Activated CD8-positive, alpha-beta T cell treated with anti-CD3 and anti-CD28 coated beads for 36 hours (primary cell): Measurements from ENCODE around the gene CASTOR1. TPM values are rescaled to one million over a fixed set of nuclear protein-coding genes. Genes with fewer than 3 reads are reported as not detected.

Experiments
- ATAC-seq: fragments of 200-7000 bp; cut with Tn5 transposase; one replicate; pipeline ENCODE4 v1.10.0; 2021; ENCODE audit warnings: mild to moderate bottlenecking, moderate library complexity
- CTCF ChIA-PET: fragments of 350-600 bp; sonication (Branson Sonifier 250); formaldehyde crosslinking; loops from one replicate; lab custom pipeline; 2021; ENCODE audit warnings: antibody characterized with exemption; lab: Charles Lee
- POLR2A ChIA-PET: fragments of 350-600 bp; sonication (Branson Sonifier 250); formaldehyde crosslinking; loops from one replicate; lab custom pipeline; 2021; ENCODE audit warnings: antibody characterized with exemption; lab: Charles Lee
- DNase-seq: peaks from one replicate; pipeline ENCODE4 v3.0.0-alpha.2; 2020
- H3K27ac Mint-ChIP-seq: one replicate; pipeline ENCODE4 v1.8.0; 2021; ENCODE audit warnings: mild to moderate bottlenecking, mixed read lengths
- H3K27me3 Mint-ChIP-seq: one replicate; pipeline ENCODE4 v1.8.0; 2021; ENCODE audit warnings: mixed read lengths
- H3K36me3 Mint-ChIP-seq: one replicate; pipeline ENCODE4 v1.8.0; 2021; ENCODE audit warnings: low read depth, mixed read lengths
- H3K4me1 Mint-ChIP-seq: one replicate; pipeline ENCODE4 v1.8.0; 2021; ENCODE audit warnings: low read depth, mixed read lengths
- H3K4me3 Mint-ChIP-seq: one replicate; pipeline ENCODE4 v1.8.0; 2021; ENCODE audit warnings: mild to moderate bottlenecking, moderate library complexity, mixed read lengths
- H3K9me3 Mint-ChIP-seq: one replicate; pipeline ENCODE4 v1.8.0; 2021; ENCODE audit warnings: mixed read lengths
- CTCF ChIP-seq: fragments of 200-600 bp; IDR thresholded peaks from one replicate; pipeline ENCODE4 v1.8.0; 2022; ENCODE audit warnings: antibody characterized with exemption, mild to moderate bottlenecking
- intact Hi-C: fragments of 100-400 bp; cut with micrococcal nuclease; formaldehyde crosslinking; loops from one replicate; pipeline ENCODE4 v1.10.0; 2022
- total RNA-seq, 2 experiments: library from RNA; stranded (reverse); gene quantifications; one replicate each; pipeline ENCODE4 v1.2.3, GENCODE V29; 2021

The CASTOR1 gene
- total RNA-seq, 2 experiments from 2014 or later, result 4.2 to 5.1 TPM

DNA sequence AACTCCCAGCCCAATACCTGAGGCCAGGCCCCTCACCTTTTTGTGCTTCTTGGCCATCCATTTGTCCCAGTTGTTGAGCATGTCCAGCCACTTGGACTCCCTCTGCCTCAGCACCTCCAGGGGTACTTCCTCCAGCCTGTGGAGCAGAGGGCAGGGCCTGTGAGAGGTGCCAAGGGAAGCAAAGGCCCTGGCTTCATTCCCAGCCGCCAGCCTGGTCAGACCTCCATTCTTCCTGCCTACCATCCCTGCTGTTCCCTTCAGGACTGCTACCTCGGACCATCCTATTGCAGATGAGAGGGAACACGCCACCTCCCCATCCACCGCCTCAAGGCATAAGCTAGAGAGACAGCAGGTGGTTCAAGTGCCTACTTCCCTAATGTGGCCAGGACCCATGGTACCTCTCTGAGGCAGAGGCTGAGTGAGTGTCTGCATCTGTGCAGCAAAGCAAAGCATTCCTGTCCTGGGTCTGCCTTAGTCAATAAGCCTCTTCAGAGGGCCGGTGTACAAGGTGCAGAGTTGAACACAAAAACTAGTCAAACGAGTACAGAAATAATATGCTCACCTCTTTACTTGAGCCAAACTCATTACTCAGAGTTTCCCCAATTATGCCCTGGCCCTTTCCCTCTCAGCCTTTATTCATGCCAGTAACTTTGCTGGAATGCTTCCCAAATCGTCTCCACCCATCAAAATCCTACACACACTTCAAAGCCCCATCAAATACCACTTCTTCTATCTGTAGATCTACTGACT lies 15.4 kb upstream of the CASTOR1 start:
- no peak for ATAC-seq
- H3K9me3 Mint-ChIP-seq, result no peaks in the 10 kb centered on the region
- H3K36me3 Mint-ChIP-seq, result peaks cover 16% of the 10 kb centered on the region
- ChIA-PET CTCF (interaction anchor here (1.6 to 9.5 kb wide), 3 partner anchors 9 to 15 kb away, joined by 4 to 81 read pairs (median 7); partner anchors contain the start of gene CASTOR1), POLR2A (interaction anchor here (1.0 to 4.2 kb wide), 7 partner anchors 9 to 51 kb away, joined by 3 to 22 read pairs (median 4); partner anchors contain the start of gene SF3A1)
- H3K4me3 Mint-ChIP-seq, result peak overlapping the region; percentile 67
- intact Hi-C loops, result no loop called here
- H3K4me1 Mint-ChIP-seq, result peaks cover 88% of the 10 kb centered on the region
- no peaks in the 10 kb centered on the region for H3K27me3 Mint-ChIP-seq
- H3K27ac Mint-ChIP-seq, result peak overlapping the region; percentile 96
- TF ChIP-seq CTCF, result no peak
- no peak for DNase-seq

DNA sequence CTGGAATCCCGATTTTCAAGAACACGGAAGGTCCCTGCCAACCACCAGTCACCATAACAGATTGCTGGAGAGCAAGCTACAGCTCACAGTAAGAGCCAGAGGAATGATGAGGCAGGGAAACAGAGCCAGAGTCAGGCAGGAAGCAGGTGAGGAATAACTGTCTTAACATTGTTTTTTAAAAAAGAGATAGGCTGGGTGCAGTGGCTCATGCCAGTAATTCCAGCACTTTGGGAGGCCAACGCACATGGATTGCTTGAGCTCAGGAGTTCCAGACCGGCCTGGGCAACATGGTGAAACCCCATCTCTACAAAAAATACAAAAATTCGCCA lies 13.5 kb upstream of the CASTOR1 start:
- POLR2A ChIA-PET, result interaction anchor here (0.8 to 4.2 kb wide), 5 partner anchors 9 to 15 kb away, joined by 3 to 22 read pairs (median 5); no protein-coding TSS in a partner anchor
- no peaks in the 10 kb centered on the region for H3K27me3 Mint-ChIP-seq
- intact Hi-C loops, result no loop called here

GRCh38 chr22:30301995-30302809 lies 12.9 kb upstream of the CASTOR1 start:
- Mint-ChIP-seq H3K27me3 (no peaks in the 10 kb centered on the region), H3K27ac (peak overlapping the region; percentile 90), H3K36me3 (peaks cover 15% of the 10 kb centered on the region), H3K9me3 (no peaks in the 10 kb centered on the region), H3K4me1 (peaks cover 89% of the 10 kb centered on the region), H3K4me3 (peak overlapping the region; percentile 41)
- TF ChIP-seq CTCF, result no peak
- intact Hi-C loops, result no loop called here
- ATAC-seq, result no peak
- CTCF ChIA-PET, result interaction anchor here (0.6 to 9.5 kb wide), 7 partner anchors 13 to 88 kb away, joined by 3 to 81 read pairs (median 3); partner anchors contain the start of genes CASTOR1 and TBC1D10A
- no peak for DNase-seq
- POLR2A ChIA-PET, result interaction anchor here (0.8 to 4.2 kb wide), 6 partner anchors 8 to 41 kb away, joined by 3 to 22 read pairs (median 3); no protein-coding TSS in a partner anchor

More for the DNA sequence above, 13.5 kb upstream of the CASTOR1 start:
- Mint-ChIP-seq H3K27ac (peak overlapping the region; percentile 90), H3K9me3 (no peaks in the 10 kb centered on the region), H3K4me1 (peaks cover 87% of the 10 kb centered on the region), H3K36me3 (peaks cover 15% of the 10 kb centered on the region), H3K4me3 (peak overlapping the region; percentile 41)
- no peak for TF ChIP-seq CTCF
- DNase-seq (no peak), ATAC-seq (no peak)
- CTCF ChIA-PET, result interaction anchor here (0.6 to 9.5 kb wide), 6 partner anchors 13 to 87 kb away, joined by 3 to 81 read pairs (median 4); partner anchors contain the start of gene CASTOR1

- ChIA-PET CTCF (interaction anchor here (5.7 to 19.3 kb wide), 2 partner anchors 11 to 90 kb away, joined by 31 to 472 read pairs; partner anchors contain the start of genes CASTOR1, RNF215 and SEC14L2), POLR2A (interaction anchor here (0.6 to 1.3 kb wide), 3 partner anchors 9 to 418 kb away, joined by 3 to 5 read pairs (median 4); no protein-coding TSS in a partner anchor)
- peaks cover 80% of the 10 kb centered on the region for H3K4me1 Mint-ChIP-seq
- no peak overlapping the region for H3K4me3 Mint-ChIP-seq
- intact Hi-C loops, result no loop called here
- peaks cover 15% of the 10 kb centered on the region for H3K36me3 Mint-ChIP-seq
- H3K27me3 Mint-ChIP-seq, result no peaks in the 10 kb centered on the region
- TF ChIP-seq CTCF, result no peak
- H3K27ac Mint-ChIP-seq, result no peak overlapping the region
- ATAC-seq (no peak), DNase-seq (no peak)
- H3K9me3 Mint-ChIP-seq, result no peaks in the 10 kb centered on the region
These were observed 10.0 kb upstream of the CASTOR1 start for GRCh38 chr22:30299322-30299721.
